Panc1 (cell line): Measurements from ENCODE around the gene EFNA1. TPM values are rescaled to one million over a fixed set of nuclear protein-coding genes. Genes with fewer than 3 reads are reported as not detected.

ENCODE experiments used
- ATAC-seq: fragments of 200-7000 bp; cut with Tn5 transposase; 2 replicates; pipeline ENCODE4 v1.9.1; 2020; ENCODE audit warnings: mild to moderate bottlenecking, moderate library complexity
- BruUV-seq: library from RNA; stranded (reverse); fragments of 400-500 nt; replicated peaks from 2 replicates; lab custom pipeline; 2021; lab: Mats Ljungman, UMichigan
- CTCF ChIA-PET: fragments of 300-600 bp; sonication (Branson Sonifier 250); formaldehyde crosslinking; loops from one replicate; lab custom pipeline; 2022; ENCODE audit warnings: antibody characterized with exemption; lab: Charles Lee
- POLR2A ChIA-PET: fragments of 300-600 bp; sonication (Branson Sonifier 250); formaldehyde crosslinking; loops from one replicate; lab custom pipeline; 2022; ENCODE audit warnings: antibody characterized with exemption; lab: Charles Lee
- DNase-seq: peaks from one replicate; pipeline ENCODE4 v3.0.0-alpha.2; 2010; ENCODE audit warnings: low read depth, low spot score
- H3K27ac ChIP-seq: 2 replicates; pipeline ENCODE4 v1.5.1; 2011; ENCODE audit warnings: mild to moderate bottlenecking, low read length, inconsistent platforms
- H3K27me3 ChIP-seq: fragments of 200-500 bp; sonication (Bioruptor generic); 2 replicates; pipeline ENCODE4 v1.6.0; 2014; ENCODE audit warnings: low read length, inconsistent platforms; ENCODE audit not compliant: control insufficient read depth, insufficient read depth
- H3K36me3 ChIP-seq: fragments of 200-500 bp; sonication (Bioruptor generic); 2 replicates; pipeline ENCODE4 v1.5.1; 2014; ENCODE audit warnings: inconsistent platforms, mild to moderate bottlenecking, low read length, moderate library complexity; ENCODE audit not compliant: control insufficient read depth, insufficient read depth
- H3K4me1 ChIP-seq: 2 replicates; pipeline ENCODE4 v1.5.1; 2011; ENCODE audit warnings: inconsistent platforms, mild to moderate bottlenecking, low read length, moderate library complexity; ENCODE audit not compliant: control insufficient read depth, insufficient read depth
- H3K4me3 ChIP-seq, 2 experiments: 2 replicates each; pipeline ENCODE4 v1.5.1; 2011 to 2012; ENCODE audit warnings: low read depth in 2 of 2, low read length in 2 of 2, mild to moderate bottlenecking in 2 of 2, inconsistent platforms in 1 of 2, moderate library complexity in 1 of 2
- H3K9me3 ChIP-seq: fragments of 200-500 bp; sonication (Bioruptor generic); 2 replicates; pipeline ENCODE4 v1.5.1; 2014; ENCODE audit warnings: low read depth, mild to moderate bottlenecking, inconsistent platforms, low read length, moderate library complexity; ENCODE audit not compliant: control insufficient read depth, insufficient read depth
- POLR2AphosphoS5 ChIP-seq: IDR thresholded peaks from 2 replicates; pipeline ENCODE4 v1.6.1; 2012; ENCODE audit warnings: mild to moderate bottlenecking, low read depth, low read length, moderate library complexity
- SIN3A ChIP-seq: IDR thresholded peaks from 2 replicates; pipeline ENCODE4 v1.6.1; 2012; ENCODE audit warnings: low read depth, mild to moderate bottlenecking, low read length, moderate library complexity, borderline replicate concordance; ENCODE audit not compliant: insufficient read depth
- TCF7L2 ChIP-seq: IDR thresholded peaks from 2 replicates; pipeline ENCODE4 v1.6.1; 2011; ENCODE audit warnings: mild to moderate bottlenecking, low read depth, low read length, inconsistent platforms
- in situ Hi-C: cut with HindIII; loops from 2 replicates; pipeline ENCODE4 v1.10.0; 2016; ENCODE audit warnings: low sequenced_read_pairs, low pct_unique_long_range_greater_than_20kb
- intact Hi-C: fragments of 100-400 bp; cut with micrococcal nuclease; formaldehyde crosslinking; loops from one replicate; pipeline ENCODE4 v1.10.0; 2022; ENCODE audit not compliant: unreplicated experiment
- total RNA-seq: library from RNA; stranded (reverse); gene quantifications from one replicate; pipeline ENCODE4 v1.2.1, GENCODE V29; 2021; ENCODE audit not compliant: unreplicated experiment
- TF ChIP-seq, protein P1 (sequence below), 2 experiments: IDR thresholded peaks; 2 replicates each; pipeline ENCODE4 v1.6.1; 2011 to 2012; ENCODE audit warnings: low read depth in 2 of 2, control low read depth in 1 of 2, low read length in 1 of 2, mild to moderate bottlenecking in 1 of 2, moderate library complexity in 1 of 2; ENCODE audit not compliant: insufficient read depth in 1 of 2
- TF ChIP-seq, protein P2 (sequence below): fragments of 450-650 bp; IDR thresholded peaks from 2 replicates; pipeline ENCODE4 v1.5.1; 2017; ENCODE audit warnings: mild to moderate bottlenecking

Gene EFNA1
- total RNA-seq, 1 experiment from 2014 or later, result 23.8 TPM

DNA sequence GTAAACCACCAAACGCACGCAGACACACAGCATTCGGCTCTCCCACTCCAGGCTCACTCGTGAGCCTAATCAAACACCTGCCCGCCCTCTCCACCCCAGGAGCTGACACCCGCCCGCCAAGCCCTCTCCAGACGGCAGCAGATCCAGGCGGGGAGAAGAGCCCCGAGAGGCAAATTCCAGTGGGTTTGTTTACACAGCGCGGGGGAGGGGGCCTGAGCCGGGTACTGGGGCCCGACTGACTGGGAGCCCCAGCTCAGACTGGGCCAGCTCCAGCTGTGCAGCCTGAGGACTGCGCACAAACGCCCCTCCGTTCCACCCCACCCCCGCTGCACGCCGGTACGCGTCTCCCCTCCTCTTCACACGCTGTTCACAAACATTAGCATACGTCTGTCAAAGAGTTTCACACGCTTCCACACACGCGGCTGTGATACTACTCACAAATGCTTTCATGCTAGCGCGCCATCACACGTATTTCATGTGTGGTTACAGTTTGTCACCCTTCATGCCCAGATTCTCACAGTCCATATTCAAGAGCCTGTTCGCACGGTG lies 1.0 kb upstream of the EFNA1 start:
- ChIA-PET CTCF (interaction anchor here (0.6 to 1.1 kb wide), 2 partner anchors 46 to 457 kb away, joined by 3 read pairs; partner anchors contain the start of gene KRTCAP2), POLR2A (no interaction called here)
- peak; percentile 5 for ATAC-seq
- in situ Hi-C loops (no loop called here), intact Hi-C loops (loop anchor here (5.0 kb wide), 1 partner anchor 34 kb away; no protein-coding TSS in a partner anchor)
- peak overlapping the region; percentile 64 to 65 for H3K4me3 ChIP-seq
- H3K4me1 ChIP-seq, result peaks cover 59% of the 10 kb centered on the region
- DNase-seq, result no peak
- no TSS peak for BruUV-seq
- H3K27me3 ChIP-seq, result no peaks in the 10 kb centered on the region
- H3K27ac ChIP-seq, result peak overlapping the region; percentile 65
- TF ChIP-seq, protein P1, sequence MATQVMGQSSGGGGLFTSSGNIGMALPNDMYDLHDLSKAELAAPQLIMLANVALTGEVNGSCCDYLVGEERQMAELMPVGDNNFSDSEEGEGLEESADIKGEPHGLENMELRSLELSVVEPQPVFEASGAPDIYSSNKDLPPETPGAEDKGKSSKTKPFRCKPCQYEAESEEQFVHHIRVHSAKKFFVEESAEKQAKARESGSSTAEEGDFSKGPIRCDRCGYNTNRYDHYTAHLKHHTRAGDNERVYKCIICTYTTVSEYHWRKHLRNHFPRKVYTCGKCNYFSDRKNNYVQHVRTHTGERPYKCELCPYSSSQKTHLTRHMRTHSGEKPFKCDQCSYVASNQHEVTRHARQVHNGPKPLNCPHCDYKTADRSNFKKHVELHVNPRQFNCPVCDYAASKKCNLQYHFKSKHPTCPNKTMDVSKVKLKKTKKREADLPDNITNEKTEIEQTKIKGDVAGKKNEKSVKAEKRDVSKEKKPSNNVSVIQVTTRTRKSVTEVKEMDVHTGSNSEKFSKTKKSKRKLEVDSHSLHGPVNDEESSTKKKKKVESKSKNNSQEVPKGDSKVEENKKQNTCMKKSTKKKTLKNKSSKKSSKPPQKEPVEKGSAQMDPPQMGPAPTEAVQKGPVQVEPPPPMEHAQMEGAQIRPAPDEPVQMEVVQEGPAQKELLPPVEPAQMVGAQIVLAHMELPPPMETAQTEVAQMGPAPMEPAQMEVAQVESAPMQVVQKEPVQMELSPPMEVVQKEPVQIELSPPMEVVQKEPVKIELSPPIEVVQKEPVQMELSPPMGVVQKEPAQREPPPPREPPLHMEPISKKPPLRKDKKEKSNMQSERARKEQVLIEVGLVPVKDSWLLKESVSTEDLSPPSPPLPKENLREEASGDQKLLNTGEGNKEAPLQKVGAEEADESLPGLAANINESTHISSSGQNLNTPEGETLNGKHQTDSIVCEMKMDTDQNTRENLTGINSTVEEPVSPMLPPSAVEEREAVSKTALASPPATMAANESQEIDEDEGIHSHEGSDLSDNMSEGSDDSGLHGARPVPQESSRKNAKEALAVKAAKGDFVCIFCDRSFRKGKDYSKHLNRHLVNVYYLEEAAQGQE (IDR thresholded peaks at IDR 0.05; ENCODE audit: insufficient read depth in 1 of 2, low read depth in 2 of 2, low read length in 1 of 2), result no peak
- TF ChIP-seq SIN3A, result no peak
- no peak for TF ChIP-seq TCF7L2
- no peak for TF ChIP-seq POLR2AphosphoS5
- TF ChIP-seq, protein P2, sequence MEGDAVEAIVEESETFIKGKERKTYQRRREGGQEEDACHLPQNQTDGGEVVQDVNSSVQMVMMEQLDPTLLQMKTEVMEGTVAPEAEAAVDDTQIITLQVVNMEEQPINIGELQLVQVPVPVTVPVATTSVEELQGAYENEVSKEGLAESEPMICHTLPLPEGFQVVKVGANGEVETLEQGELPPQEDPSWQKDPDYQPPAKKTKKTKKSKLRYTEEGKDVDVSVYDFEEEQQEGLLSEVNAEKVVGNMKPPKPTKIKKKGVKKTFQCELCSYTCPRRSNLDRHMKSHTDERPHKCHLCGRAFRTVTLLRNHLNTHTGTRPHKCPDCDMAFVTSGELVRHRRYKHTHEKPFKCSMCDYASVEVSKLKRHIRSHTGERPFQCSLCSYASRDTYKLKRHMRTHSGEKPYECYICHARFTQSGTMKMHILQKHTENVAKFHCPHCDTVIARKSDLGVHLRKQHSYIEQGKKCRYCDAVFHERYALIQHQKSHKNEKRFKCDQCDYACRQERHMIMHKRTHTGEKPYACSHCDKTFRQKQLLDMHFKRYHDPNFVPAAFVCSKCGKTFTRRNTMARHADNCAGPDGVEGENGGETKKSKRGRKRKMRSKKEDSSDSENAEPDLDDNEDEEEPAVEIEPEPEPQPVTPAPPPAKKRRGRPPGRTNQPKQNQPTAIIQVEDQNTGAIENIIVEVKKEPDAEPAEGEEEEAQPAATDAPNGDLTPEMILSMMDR, result no peak
- H3K36me3 ChIP-seq, result peaks cover 3% of the 10 kb centered on the region; the same call in 1 of the 2 replicates
- H3K9me3 ChIP-seq, result no peaks in the 10 kb centered on the region

DNA sequence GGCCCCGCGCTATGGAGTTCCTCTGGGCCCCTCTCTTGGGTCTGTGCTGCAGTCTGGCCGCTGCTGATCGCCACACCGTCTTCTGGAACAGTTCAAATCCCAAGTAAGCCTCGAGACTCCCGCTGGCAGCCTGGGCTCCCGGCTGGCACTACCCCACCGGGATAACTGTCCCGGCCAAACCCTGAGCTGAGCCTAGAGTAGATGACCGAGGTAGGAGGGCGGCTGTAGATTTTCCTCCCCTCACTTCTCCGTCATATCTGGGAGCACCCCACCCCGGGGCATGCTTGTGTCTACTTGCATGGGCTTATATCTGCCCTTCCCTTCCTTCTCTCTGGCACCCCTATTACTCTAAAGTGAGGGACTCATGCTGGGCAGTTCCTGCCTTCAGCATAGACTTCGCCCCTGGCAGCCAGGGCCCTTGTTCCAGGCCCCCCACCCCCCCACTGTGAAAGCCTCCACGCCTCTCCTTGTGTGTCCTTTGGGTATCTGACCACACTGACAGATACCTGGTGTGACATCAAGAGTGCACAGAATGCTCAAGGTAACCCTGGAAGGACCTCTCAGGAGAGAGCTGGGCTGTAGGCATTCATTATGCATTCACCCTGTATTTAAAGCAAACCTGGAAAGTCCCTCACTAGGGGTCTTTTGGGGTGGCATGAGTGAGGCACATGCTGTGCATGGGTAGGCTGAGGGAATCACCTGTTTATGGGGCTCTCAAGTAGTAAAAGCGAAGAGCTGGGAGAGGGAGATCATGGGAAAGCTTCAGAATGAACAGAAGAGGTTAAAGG lies 485 bp downstream of the EFNA1 start:
- Histone ChIP-seq H3K4me1 (peaks cover 59% of the 10 kb centered on the region), H3K4me3 (peak overlapping the region; percentile 64 to 65), H3K27me3 (no peaks in the 10 kb centered on the region), H3K36me3 (peaks cover 3% of the 10 kb centered on the region; the same call in 1 of the 2 replicates), H3K9me3 (no peaks in the 10 kb centered on the region), H3K27ac (peak overlapping the region; percentile 92)
- no TSS peak for BruUV-seq
- TF ChIP-seq, protein P1 (IDR thresholded peaks at IDR 0.05; ENCODE audit: insufficient read depth in 1 of 2, low read depth in 2 of 2, low read length in 1 of 2), result no peak
- no peak for TF ChIP-seq POLR2AphosphoS5
- TF ChIP-seq, protein P2, result no peak
- TF ChIP-seq SIN3A, result no peak
- TF ChIP-seq TCF7L2, result no peak
- CTCF ChIA-PET, result interaction anchor here (0.6 to 0.7 kb wide), 2 partner anchors 10 to 66 kb away, joined by 12 to 17 read pairs; no protein-coding TSS in a partner anchor
- ATAC-seq, result peak; percentile 20
- in situ Hi-C loops, result no loop called here
- no peak for DNase-seq
- POLR2A ChIA-PET, result interaction anchor here (0.6 kb wide), 2 partner anchors 9 to 33 kb away, joined by 3 read pairs; no protein-coding TSS in a partner anchor
- intact Hi-C loops, result loop anchor here (5.0 kb wide), 1 partner anchor 36 kb away; no protein-coding TSS in a partner anchor
